Measurements from ENCODE around the gene RNU1-2. TPM values are rescaled to one million over a fixed set of nuclear protein-coding genes. Genes with fewer than 3 reads are reported as not detected.

The RNU1-2 gene
- total and polyA plus RNA-seq, 8 donors, result 1.5 to 3,444 (median 2.8) TPM

DNA sequence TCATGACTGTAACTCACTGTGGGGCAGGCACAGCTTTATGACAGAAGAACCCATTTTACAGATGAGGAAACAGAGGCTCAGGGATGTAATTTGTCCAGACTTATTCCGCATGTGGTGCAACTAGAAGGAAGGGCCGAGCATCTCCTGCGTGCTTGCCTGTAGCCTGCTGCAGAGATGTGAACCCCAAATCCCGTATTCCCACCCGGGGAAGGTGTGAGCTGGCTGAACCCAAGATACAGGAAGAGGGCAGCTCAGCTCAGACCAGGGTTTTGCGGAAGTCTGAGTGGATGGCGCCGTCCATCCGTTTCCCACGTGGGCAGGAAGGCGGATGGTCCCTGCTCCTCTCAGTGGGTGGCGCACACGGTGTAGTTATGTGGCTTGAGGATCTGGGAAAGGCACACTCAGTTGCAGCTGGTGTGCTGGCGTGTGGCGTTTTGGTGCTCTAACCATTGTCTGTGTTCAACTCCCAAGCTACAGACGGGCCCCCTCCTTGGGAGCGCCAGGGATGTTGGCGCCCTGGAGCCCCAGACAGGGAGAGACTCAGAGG is 27.2 kb downstream of the RNU1-2 start:
- Histone ChIP-seq H3K9me3 (no peaks in the 10 kb centered on the region), H3K27me3 (peaks cover 0 to 8% of the 10 kb centered on the region in 2 donors), H3K4me1 (peaks cover 0 to 5% of the 10 kb centered on the region in 2 donors), H3K27ac (no peak overlapping the region), H3K4me3 (no peak overlapping the region), H3K36me3 (peaks cover 0 to 4% of the 10 kb centered on the region in 2 donors)
- intact Hi-C loops (cut with DNase I), result no loop called here
- no peak for ATAC-seq
- peak in 1 of 4 donors; percentile 65 for DNase-seq
- TF ChIP-seq, protein P1, sequence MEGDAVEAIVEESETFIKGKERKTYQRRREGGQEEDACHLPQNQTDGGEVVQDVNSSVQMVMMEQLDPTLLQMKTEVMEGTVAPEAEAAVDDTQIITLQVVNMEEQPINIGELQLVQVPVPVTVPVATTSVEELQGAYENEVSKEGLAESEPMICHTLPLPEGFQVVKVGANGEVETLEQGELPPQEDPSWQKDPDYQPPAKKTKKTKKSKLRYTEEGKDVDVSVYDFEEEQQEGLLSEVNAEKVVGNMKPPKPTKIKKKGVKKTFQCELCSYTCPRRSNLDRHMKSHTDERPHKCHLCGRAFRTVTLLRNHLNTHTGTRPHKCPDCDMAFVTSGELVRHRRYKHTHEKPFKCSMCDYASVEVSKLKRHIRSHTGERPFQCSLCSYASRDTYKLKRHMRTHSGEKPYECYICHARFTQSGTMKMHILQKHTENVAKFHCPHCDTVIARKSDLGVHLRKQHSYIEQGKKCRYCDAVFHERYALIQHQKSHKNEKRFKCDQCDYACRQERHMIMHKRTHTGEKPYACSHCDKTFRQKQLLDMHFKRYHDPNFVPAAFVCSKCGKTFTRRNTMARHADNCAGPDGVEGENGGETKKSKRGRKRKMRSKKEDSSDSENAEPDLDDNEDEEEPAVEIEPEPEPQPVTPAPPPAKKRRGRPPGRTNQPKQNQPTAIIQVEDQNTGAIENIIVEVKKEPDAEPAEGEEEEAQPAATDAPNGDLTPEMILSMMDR (IDR thresholded peaks at IDR 0.05), result no peak

DNA sequence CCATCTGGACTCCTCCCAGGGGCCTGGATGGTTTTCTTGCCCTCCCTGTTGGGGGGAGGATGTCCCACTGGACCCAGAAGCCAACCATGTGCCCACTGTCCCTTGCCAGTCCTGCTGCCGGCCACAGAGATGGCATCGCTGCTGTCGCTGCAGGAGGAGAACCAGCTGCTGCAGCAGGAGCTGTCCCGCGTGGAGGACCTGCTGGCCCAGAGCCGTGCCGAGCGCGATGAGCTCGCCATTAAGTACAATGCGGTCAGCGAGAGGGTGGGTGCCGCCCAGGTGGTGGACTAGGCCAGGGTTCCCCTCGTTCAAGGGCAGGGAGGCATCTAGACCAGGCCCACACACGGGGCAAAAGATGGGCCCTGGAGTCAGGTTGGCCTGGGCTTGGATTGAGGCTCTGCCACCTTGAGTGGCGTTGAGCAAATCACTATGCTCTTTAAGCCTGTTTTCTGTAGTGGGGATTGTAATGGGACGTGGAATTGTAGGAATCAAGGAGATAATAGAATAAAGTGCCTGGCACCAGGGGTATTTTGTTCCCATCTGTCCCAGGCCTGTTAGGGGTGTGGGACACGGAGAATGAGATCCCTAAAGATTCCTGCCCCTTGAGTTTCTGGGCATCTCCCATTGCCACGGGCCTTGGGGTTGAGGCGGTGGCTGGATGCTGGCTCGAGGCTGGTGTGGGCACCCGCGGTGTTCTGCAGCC is 28.6 kb downstream of the RNU1-2 start:
- TF ChIP-seq, protein P1 (IDR thresholded peaks at IDR 0.05), result no peak
- intact Hi-C loops (cut with DNase I), result no loop called here
- Histone ChIP-seq H3K27me3 (peaks cover 0 to 8% of the 10 kb centered on the region in 2 donors), H3K4me3 (no peak overlapping the region), H3K27ac (no peak overlapping the region), H3K9me3 (no peaks in the 10 kb centered on the region), H3K4me1 (peaks cover 0 to 5% of the 10 kb centered on the region in 2 donors), H3K36me3 (peaks cover 0 to 4% of the 10 kb centered on the region in 2 donors)
- ATAC-seq (no peak), DNase-seq (peak in 1 of 4 donors; percentile 83)

DNA sequence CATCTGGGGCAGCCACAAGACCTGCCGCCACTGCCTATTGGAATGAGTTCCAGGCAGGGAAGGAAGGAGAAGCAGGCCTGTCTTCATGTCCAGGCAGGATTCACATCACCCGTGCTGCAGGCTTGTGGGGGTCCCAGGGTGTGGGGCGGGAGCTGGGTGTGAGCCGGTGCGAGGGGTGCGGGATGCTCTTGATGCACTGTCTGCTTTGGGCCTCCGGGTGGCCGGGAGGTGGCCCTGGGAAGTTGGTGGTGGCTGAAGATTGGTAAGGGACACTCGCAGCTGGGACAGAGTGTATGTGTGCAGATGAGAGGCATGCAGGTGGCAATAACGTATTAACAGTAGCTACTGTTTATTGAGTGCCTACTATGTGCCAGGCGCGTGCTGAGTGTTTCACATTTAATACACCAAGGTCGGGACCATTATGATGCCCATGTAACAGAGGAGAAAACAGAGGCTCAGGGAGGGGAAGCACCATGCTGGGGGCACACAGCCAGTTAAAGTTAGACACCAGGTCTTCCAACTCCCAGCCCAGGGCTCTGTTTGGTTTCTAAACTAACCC is 29.2 kb downstream of the RNU1-2 start:
- no peak overlapping the region for H3K4me3 ChIP-seq
- no peak overlapping the region for H3K27ac ChIP-seq
- DNase-seq, result peak in 1 of 4 donors; percentile 77
- H3K9me3 ChIP-seq, result no peaks in the 10 kb centered on the region
- H3K4me1 ChIP-seq, result peaks cover 0 to 5% of the 10 kb centered on the region in 2 donors
- TF ChIP-seq, protein P1 (IDR thresholded peaks at IDR 0.05), result no peak
- H3K27me3 ChIP-seq, result peaks cover 0 to 8% of the 10 kb centered on the region in 2 donors
- peaks cover 0 to 4% of the 10 kb centered on the region in 2 donors for H3K36me3 ChIP-seq
- no peak for ATAC-seq
- intact Hi-C loops (cut with DNase I), result no loop called here

DNA sequence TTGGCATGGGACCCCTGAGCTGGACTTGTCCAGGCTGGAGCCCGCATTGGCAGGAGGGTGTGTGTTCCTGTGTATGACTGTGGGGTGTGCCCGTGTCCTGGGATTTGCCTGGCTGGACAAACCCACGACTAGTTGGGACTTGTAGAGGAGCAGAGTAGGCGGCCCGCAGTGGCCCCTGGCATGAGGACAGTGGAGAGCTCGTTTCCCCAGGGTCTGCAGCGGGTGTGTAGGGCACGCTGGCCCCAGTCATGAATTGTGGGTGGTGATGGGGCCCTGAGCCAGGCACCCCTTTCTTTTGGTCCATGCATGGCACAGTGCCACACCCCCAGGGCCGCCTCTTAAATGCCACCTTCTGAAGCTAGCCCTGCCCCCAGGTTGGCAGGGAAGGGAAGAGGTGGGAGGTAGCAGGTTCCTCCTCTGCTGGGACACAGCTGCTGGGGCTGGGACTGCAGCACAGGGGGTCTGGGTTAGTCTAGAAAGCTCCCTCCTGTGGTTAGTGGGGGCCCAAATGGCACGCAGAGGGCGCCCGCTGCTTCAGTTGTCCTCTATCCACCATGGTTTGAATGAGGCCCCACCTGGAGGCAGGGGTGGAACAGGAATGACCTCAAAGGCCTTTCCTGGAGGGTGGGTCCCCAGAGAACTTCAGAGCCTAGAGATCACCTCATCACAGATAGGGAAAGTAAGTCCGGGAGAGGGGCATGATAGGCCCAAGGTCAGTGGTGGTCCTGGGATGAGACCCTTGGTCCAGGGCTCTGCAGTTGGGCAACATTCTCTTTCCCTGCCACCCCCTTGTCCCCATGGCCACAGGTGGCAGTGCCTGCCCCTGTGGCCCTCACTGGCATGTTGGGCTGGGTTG is 30.1 kb downstream of the RNU1-2 start:
- Histone ChIP-seq H3K4me1 (peaks cover 0 to 5% of the 10 kb centered on the region in 2 donors), H3K27me3 (peaks cover 0 to 8% of the 10 kb centered on the region in 2 donors), H3K4me3 (no peak overlapping the region), H3K9me3 (no peaks in the 10 kb centered on the region), H3K36me3 (peaks cover 0 to 7% of the 10 kb centered on the region in 2 donors), H3K27ac (no peak overlapping the region)
- DNase-seq (peak in 1 of 4 donors; percentile 76), ATAC-seq (no peak)
- intact Hi-C loops (cut with DNase I), result no loop called here
- TF ChIP-seq, protein P1 (IDR thresholded peaks at IDR 0.05), result no peak
